Measurements from ENCODE around the gene CCPG1.

GRCh38 chr15:55361048-55361447 lies 47.1 kb downstream of the CCPG1 start:
- TF ChIP-seq CTCF (conservative IDR thresholded peaks at IDR 0.05; ENCODE audit: low read depth, low read length): no peak
- TF ChIP-seq EZH2 (IDR thresholded peaks at IDR 0.05; ENCODE audit: borderline replicate concordance, low read depth, low read length, poor library complexity, severe bottlenecking): no peak
